Caco-2 (cell line): ENCODE data around the gene FBXO47. TPM values are rescaled to one million over a fixed set of nuclear protein-coding genes. Genes with fewer than 3 reads are reported as not detected.

Source experiments
- BruUV-seq: library from RNA; stranded (reverse); fragments of 400-500 nt; replicated peaks from 2 replicates; lab custom pipeline; 2021; lab: Mats Ljungman, UMichigan
- CTCF ChIA-PET: fragments of 300-600 bp; sonication (Branson Sonifier 250); formaldehyde crosslinking; loops from one replicate; lab custom pipeline; 2022; ENCODE audit warnings: antibody characterized with exemption; lab: Charles Lee
- POLR2A ChIA-PET: fragments of 300-600 bp; sonication (Branson Sonifier 250); formaldehyde crosslinking; loops from one replicate; lab custom pipeline; 2022; ENCODE audit warnings: antibody characterized with exemption; lab: Charles Lee
- DNase-seq, 2 experiments: peaks; one replicate each; pipeline versions ENCODE4 v3.0.0 to v3.0.0-alpha.2; 2020 to 2022
- H3K27me3 ChIP-seq: replicated peaks from 2 replicates; pipeline ENCODE4 v1.6.0; 2011; ENCODE audit warnings: low read length; ENCODE audit not compliant: control insufficient read depth, insufficient read depth
- H3K36me3 ChIP-seq: 2 replicates; pipeline ENCODE4 v1.5.1; 2011; ENCODE audit warnings: low read length; ENCODE audit not compliant: control insufficient read depth, insufficient read depth
- H3K4me1 ChIP-seq: fragments of 250-450 bp; sonication (Bioruptor Pico); 2 replicates; pipeline ENCODE4 v1.5.1; 2020; ENCODE audit warnings: mild to moderate bottlenecking
- H3K4me3 ChIP-seq: 2 replicates; pipeline ENCODE4 v1.5.1; 2011; ENCODE audit warnings: low read depth, mild to moderate bottlenecking, control low read depth, low read length
- H3K9me3 ChIP-seq: fragments of 250-450 bp; sonication (Bioruptor Pico); 2 replicates; pipeline ENCODE4 v1.5.1; 2020; ENCODE audit warnings: mild to moderate bottlenecking, moderate library complexity
- H3K27ac Mint-ChIP-seq: one replicate; pipeline ENCODE4 v1.8.0; 2022; ENCODE audit warnings: mixed read lengths; ENCODE audit not compliant: unreplicated experiment
- H3K27me3 Mint-ChIP-seq: one replicate; pipeline ENCODE4 v1.8.0; 2022; ENCODE audit warnings: mixed read lengths; ENCODE audit not compliant: insufficient read depth, unreplicated experiment
- H3K36me3 Mint-ChIP-seq: one replicate; pipeline ENCODE4 v1.8.0; 2022; ENCODE audit warnings: mild to moderate bottlenecking, mixed read lengths; ENCODE audit not compliant: insufficient read depth, unreplicated experiment
- H3K4me1 Mint-ChIP-seq: one replicate; pipeline ENCODE4 v1.8.0; 2022; ENCODE audit warnings: low read depth, mixed read lengths; ENCODE audit not compliant: unreplicated experiment
- H3K4me3 Mint-ChIP-seq: one replicate; pipeline ENCODE4 v1.8.0; 2022; ENCODE audit warnings: mild to moderate bottlenecking, moderate library complexity, mixed read lengths; ENCODE audit not compliant: unreplicated experiment
- H3K9me3 Mint-ChIP-seq: one replicate; pipeline ENCODE4 v1.8.0; 2022; ENCODE audit warnings: mixed read lengths; ENCODE audit not compliant: unreplicated experiment
- intact Hi-C: fragments of 100-400 bp; cut with micrococcal nuclease; formaldehyde crosslinking; loops from one replicate; pipeline ENCODE4 v1.10.0; 2022; ENCODE audit not compliant: unreplicated experiment
- total RNA-seq: library from RNA; stranded (reverse); gene quantifications from 2 replicates; pipeline ENCODE4 v1.2.3, GENCODE V29; 2022
- TF ChIP-seq, protein P1 (sequence below), 2 experiments: fragments of 200-600 bp in 1 of 2; IDR thresholded peaks; 1 replicate in 1 of 2; 2 replicates in 1 of 2; pipeline versions ENCODE4 v1.5.1 to v1.8.0; 2011 to 2022; ENCODE audit warnings: antibody characterized with exemption in 1 of 2, control low read depth in 1 of 2, inconsistent platforms in 1 of 2, low read depth in 1 of 2, low read length in 1 of 2, mild to moderate bottlenecking in 1 of 2, moderate library complexity in 1 of 2; ENCODE audit not compliant: insufficient read depth in 1 of 2, severe bottlenecking in 1 of 2, unreplicated experiment in 1 of 2

Gene FBXO47
- total RNA-seq, 1 experiment from 2014 or later = not detected

DNA sequence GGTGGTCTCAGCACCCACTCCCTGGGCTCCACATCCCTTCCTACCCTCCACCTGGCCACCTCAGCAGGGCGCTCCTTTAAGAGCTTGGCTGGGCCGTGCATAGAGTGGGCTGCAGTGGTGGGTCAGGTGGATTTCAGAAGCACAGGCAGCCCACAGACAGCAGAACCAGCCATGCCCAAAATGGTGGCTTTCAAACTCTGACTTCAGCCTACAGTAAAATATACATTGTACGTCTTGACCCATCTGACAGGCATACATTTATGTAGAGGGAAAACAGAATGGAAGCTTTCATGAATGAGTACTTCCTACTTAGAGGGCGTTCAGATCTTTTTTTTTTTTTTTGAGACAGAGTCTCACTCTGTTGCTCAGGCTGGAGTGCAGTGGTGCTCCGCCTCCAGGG is 67.8 kb downstream of the FBXO47 start:
- H3K27me3 Mint-ChIP-seq = no peaks in the 10 kb centered on the region
- Histone ChIP-seq H3K4me3 (no peak overlapping the region), H3K27me3 (no peaks in the 10 kb centered on the region), H3K4me1 (peaks cover 22% of the 10 kb centered on the region), H3K36me3 (peaks cover 3% of the 10 kb centered on the region; the same call in 1 of the 2 replicates), H3K9me3 (no peaks in the 10 kb centered on the region)
- H3K27ac Mint-ChIP-seq = no peak overlapping the region
- peaks cover 70% of the 10 kb centered on the region for H3K36me3 Mint-ChIP-seq
- BruUV-seq = no TSS peak
- TF ChIP-seq, protein P1, sequence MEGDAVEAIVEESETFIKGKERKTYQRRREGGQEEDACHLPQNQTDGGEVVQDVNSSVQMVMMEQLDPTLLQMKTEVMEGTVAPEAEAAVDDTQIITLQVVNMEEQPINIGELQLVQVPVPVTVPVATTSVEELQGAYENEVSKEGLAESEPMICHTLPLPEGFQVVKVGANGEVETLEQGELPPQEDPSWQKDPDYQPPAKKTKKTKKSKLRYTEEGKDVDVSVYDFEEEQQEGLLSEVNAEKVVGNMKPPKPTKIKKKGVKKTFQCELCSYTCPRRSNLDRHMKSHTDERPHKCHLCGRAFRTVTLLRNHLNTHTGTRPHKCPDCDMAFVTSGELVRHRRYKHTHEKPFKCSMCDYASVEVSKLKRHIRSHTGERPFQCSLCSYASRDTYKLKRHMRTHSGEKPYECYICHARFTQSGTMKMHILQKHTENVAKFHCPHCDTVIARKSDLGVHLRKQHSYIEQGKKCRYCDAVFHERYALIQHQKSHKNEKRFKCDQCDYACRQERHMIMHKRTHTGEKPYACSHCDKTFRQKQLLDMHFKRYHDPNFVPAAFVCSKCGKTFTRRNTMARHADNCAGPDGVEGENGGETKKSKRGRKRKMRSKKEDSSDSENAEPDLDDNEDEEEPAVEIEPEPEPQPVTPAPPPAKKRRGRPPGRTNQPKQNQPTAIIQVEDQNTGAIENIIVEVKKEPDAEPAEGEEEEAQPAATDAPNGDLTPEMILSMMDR (IDR thresholded peaks at IDR 0.05; ENCODE audit: insufficient read depth in 1 of 2, low read depth in 1 of 2, low read length in 1 of 2, severe bottlenecking in 1 of 2, unreplicated experiment in 1 of 2) = no peak
- CTCF ChIA-PET = no interaction called here
- POLR2A ChIA-PET = no interaction called here
- no peak for DNase-seq
- peaks cover 18% of the 10 kb centered on the region for H3K4me1 Mint-ChIP-seq
- no peak overlapping the region for H3K4me3 Mint-ChIP-seq
- H3K9me3 Mint-ChIP-seq = no peaks in the 10 kb centered on the region
- intact Hi-C loops = no loop called here

DNA sequence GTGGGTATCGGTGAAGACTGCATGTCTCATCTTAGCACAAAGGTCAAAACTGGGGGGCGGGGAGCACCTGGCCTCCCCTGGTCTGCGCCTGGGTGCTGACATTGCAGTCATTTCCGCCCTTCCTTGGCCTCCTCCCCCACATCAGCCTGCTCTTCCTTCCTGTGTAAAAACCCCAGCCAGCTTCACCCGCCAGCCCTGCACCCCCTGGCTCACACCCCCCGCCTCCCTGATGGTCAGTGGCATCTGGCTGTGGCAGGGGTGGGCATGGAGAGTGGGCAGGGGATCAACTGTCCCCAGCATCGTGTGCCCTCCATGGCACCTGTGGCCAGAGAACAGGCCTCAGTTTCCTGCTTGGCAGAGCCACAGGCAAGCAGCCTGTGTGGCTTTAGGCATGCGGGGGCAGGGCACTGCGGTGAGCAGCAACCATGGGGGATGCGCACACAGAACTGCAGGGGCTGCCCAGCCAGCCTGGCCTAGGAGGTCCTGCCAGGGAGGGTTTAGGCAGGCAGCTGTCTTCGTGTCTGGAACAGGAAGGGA is 68.3 kb downstream of the FBXO47 start:
- intact Hi-C loops = no loop called here
- H3K9me3 Mint-ChIP-seq = no peaks in the 10 kb centered on the region
- BruUV-seq = no TSS peak
- ChIA-PET POLR2A (no interaction called here), CTCF (no interaction called here)
- peaks cover 69% of the 10 kb centered on the region for H3K36me3 Mint-ChIP-seq
- peaks cover 18% of the 10 kb centered on the region for H3K4me1 Mint-ChIP-seq
- H3K9me3 ChIP-seq = no peaks in the 10 kb centered on the region
- no peaks in the 10 kb centered on the region for H3K27me3 Mint-ChIP-seq
- no peaks in the 10 kb centered on the region for H3K27me3 ChIP-seq
- H3K4me1 ChIP-seq = peaks cover 22% of the 10 kb centered on the region
- DNase-seq = no peak
- no peak overlapping the region for H3K4me3 Mint-ChIP-seq
- TF ChIP-seq, protein P1 (IDR thresholded peaks at IDR 0.05; ENCODE audit: insufficient read depth in 1 of 2, low read depth in 1 of 2, low read length in 1 of 2, severe bottlenecking in 1 of 2, unreplicated experiment in 1 of 2) = no peak
- H3K36me3 ChIP-seq = peaks cover 3% of the 10 kb centered on the region; the same call in 1 of the 2 replicates
- no peak overlapping the region for H3K27ac Mint-ChIP-seq
- H3K4me3 ChIP-seq = no peak overlapping the region

DNA sequence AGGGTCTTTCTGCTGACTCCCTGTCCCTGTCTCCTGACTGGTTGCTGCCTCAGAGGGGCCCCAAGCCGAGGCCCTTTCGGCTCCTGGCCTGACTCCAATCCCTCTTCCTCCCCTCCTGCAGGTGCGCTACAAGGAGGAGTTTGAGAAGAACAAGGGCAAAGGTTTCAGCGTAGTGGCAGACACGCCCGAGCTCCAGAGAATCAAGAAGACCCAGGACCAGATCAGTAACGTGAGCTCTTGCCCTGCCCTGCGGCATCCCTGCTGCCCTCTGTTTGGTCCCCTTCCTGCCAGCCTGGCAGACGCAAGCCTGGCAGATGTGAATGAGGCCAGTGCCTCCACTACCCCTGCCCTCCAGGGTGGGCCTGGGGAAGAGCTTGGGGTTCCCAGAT is 68.9 kb downstream of the FBXO47 start:
- Mint-ChIP-seq H3K27ac (no peak overlapping the region), H3K4me1 (peaks cover 18% of the 10 kb centered on the region), H3K9me3 (no peaks in the 10 kb centered on the region), H3K4me3 (no peak overlapping the region), H3K27me3 (no peaks in the 10 kb centered on the region), H3K36me3 (peaks cover 64% of the 10 kb centered on the region)
- TF ChIP-seq, protein P1 (IDR thresholded peaks at IDR 0.05; ENCODE audit: insufficient read depth in 1 of 2, low read depth in 1 of 2, low read length in 1 of 2, severe bottlenecking in 1 of 2, unreplicated experiment in 1 of 2) = no peak
- intact Hi-C loops = no loop called here
- no TSS peak for BruUV-seq
- Histone ChIP-seq H3K4me1 (peaks cover 22% of the 10 kb centered on the region), H3K4me3 (no peak overlapping the region), H3K36me3 (peaks cover 1% of the 10 kb centered on the region; the same call in 1 of the 2 replicates), H3K27me3 (no peaks in the 10 kb centered on the region), H3K9me3 (no peaks in the 10 kb centered on the region)
- POLR2A ChIA-PET = no interaction called here
- CTCF ChIA-PET = no interaction called here
- DNase-seq = no peak
